Gastroesophageal sphincter (tissue), 4 donors: ENCODE results near the gene GLI3. TPM values are rescaled to one million over a fixed set of nuclear protein-coding genes. Genes with fewer than 3 reads are reported as not detected.

ENCODE experiments used
- ATAC-seq: fragments of 150-250 bp; one replicate; pipeline ENCODE4 v1.9.1; 2016; ENCODE audit warnings: mild to moderate bottlenecking, moderate library complexity
- H3K27ac ChIP-seq, 4 donors: fragments of 200-600 bp; sonication (generic) in 3 of 4; 1 replicate in 3 of 4; 2 replicates in 1 of 4; pipeline ENCODE4 v1.5.1; 2016 to 2019
- H3K27me3 ChIP-seq: fragments of 200-600 bp; sonication (generic); one replicate; pipeline ENCODE4 v1.5.1; 2019
- H3K36me3 ChIP-seq, 2 donors: fragments of 200-600 bp; sonication (generic); one replicate each; pipeline ENCODE4 v1.5.1; 2019; ENCODE audit warnings: control low read depth in 1 of 2
- H3K4me1 ChIP-seq, 3 donors: fragments of 200-600 bp; sonication (generic); 1 replicate in 2 of 3; 2 replicates in 1 of 3; pipeline ENCODE4 v1.5.1; 2016 to 2019; ENCODE audit warnings: control low read depth in 2 of 3
- H3K4me3 ChIP-seq, 2 donors: fragments of 200-600 bp; sonication (generic); one replicate each; pipeline ENCODE4 v1.5.1; 2019; ENCODE audit warnings: mild to moderate bottlenecking in 1 of 2, moderate library complexity in 1 of 2
- H3K9me3 ChIP-seq, 3 donors: fragments of 200-600 bp; sonication (generic); one replicate each; pipeline ENCODE4 v1.5.1; 2017 to 2019; ENCODE audit warnings: control low read depth in 2 of 3
- EP300 ChIP-seq: sonication (generic); formaldehyde crosslinking; IDR thresholded peaks from one replicate; pipeline ENCODE4 v1.6.1; 2017; ENCODE audit warnings: antibody characterized with exemption, mild to moderate bottlenecking
- POLR2A ChIP-seq, 2 donors: fragments of 450-650 bp; IDR thresholded peaks; one replicate each; pipeline ENCODE4 v1.6.1; 2017; ENCODE audit warnings: antibody characterized with exemption in 2 of 2, mild to moderate bottlenecking in 2 of 2, moderate library complexity in 1 of 2
- POLR2AphosphoS5 ChIP-seq: sonication (generic); formaldehyde crosslinking; IDR thresholded peaks from one replicate; pipeline ENCODE4 v1.6.1; 2017; ENCODE audit warnings: antibody characterized with exemption
- WGBS, 2 donors: methylation state at CpG; one replicate each; pipeline ENCODE4 v1.1.5; 2018; ENCODE audit warnings: low coverage in 1 of 2; 5-methylcytosine and 5-hydroxymethylcytosine counted together
- total RNA-seq, 4 donors: library from RNA; depleted of rRNA; stranded (reverse); fragments of >200 nt; gene quantifications; one replicate each; pipeline ENCODE4 v1.1.0, GENCODE V29; 2016
- TF ChIP-seq, protein P1 (sequence below), 4 experiments: fragments of 200-600 bp in 2 of 4; fragments of 450-650 bp in 2 of 4; sonication (generic) in 1 of 4; IDR thresholded peaks; one replicate each; pipeline ENCODE4 v1.5.1; 2017 to 2019; ENCODE audit warnings: antibody characterized with exemption in 4 of 4, mild to moderate bottlenecking in 2 of 4, moderate library complexity in 2 of 4

GLI3 gene
- total RNA-seq, 4 donors from 2014 or later = 7.3 to 18.2 (median 12.6) TPM

DNA sequence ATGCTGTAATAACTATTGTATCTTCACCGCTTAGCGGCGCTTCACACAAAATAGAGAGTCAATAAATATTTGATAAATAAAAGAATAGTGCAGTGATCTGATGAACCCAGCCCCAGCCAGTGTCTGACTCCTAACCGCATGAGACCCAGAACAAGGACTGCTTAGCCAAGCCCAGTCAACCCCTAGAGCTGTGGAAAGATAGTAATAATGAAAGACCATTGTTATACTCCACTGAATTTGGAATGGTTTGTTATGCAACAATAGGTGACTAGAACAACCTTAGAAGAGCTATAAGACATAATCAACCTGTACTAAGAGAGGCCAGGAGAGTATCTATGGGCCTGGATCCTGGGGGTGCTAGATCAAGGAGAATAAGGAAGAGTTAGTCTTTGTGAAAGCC lies 303.6 kb downstream of the GLI3 start:
- no peaks in the 10 kb centered on the region for H3K36me3 ChIP-seq
- H3K9me3 ChIP-seq = no peaks in the 10 kb centered on the region
- no peak for ATAC-seq
- 100% methylated on average over 2 to 4 of the region's 4 CpGs for WGBS, 2 donors
- H3K27ac ChIP-seq = no peak overlapping the region
- H3K27me3 ChIP-seq = no peaks in the 10 kb centered on the region
- no peaks in the 10 kb centered on the region for H3K4me1 ChIP-seq
- no peak overlapping the region for H3K4me3 ChIP-seq
- TF ChIP-seq EP300 (no peak), POLR2A (IDR thresholded peaks at IDR 0.05) (no peak), POLR2AphosphoS5 (no peak)
- TF ChIP-seq, protein P1, sequence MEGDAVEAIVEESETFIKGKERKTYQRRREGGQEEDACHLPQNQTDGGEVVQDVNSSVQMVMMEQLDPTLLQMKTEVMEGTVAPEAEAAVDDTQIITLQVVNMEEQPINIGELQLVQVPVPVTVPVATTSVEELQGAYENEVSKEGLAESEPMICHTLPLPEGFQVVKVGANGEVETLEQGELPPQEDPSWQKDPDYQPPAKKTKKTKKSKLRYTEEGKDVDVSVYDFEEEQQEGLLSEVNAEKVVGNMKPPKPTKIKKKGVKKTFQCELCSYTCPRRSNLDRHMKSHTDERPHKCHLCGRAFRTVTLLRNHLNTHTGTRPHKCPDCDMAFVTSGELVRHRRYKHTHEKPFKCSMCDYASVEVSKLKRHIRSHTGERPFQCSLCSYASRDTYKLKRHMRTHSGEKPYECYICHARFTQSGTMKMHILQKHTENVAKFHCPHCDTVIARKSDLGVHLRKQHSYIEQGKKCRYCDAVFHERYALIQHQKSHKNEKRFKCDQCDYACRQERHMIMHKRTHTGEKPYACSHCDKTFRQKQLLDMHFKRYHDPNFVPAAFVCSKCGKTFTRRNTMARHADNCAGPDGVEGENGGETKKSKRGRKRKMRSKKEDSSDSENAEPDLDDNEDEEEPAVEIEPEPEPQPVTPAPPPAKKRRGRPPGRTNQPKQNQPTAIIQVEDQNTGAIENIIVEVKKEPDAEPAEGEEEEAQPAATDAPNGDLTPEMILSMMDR (IDR thresholded peaks at IDR 0.05) = no peak

DNA sequence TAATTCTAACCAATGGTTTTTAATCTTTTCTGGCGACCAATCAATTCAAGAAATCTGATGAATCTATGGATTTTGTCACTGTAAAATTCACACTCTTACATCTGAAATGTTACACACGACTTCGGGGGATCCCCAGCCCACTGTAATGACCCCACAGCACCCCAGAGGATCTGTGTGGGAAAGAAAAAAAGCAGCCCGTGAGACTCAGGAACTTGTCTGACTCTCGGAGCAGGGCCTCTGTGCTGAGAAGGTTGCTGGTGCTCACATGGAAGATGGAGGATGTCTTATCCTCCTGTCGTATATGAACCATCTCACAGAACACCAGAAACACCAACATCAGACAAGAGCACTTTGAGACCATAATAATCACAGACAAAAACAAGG lies 305.8 kb downstream of the GLI3 start:
- Histone ChIP-seq H3K9me3 (no peaks in the 10 kb centered on the region), H3K36me3 (no peaks in the 10 kb centered on the region), H3K4me1 (no peaks in the 10 kb centered on the region), H3K27me3 (no peaks in the 10 kb centered on the region), H3K4me3 (no peak overlapping the region), H3K27ac (no peak overlapping the region)
- TF ChIP-seq EP300 (no peak), POLR2A (IDR thresholded peaks at IDR 0.05) (no peak), POLR2AphosphoS5 (no peak)
- TF ChIP-seq, protein P1 (IDR thresholded peaks at IDR 0.05) = no peak
- WGBS, 2 donors = 72 to 85% methylated on average over 5 to 6 of the region's 6 CpGs
- ATAC-seq = no peak

DNA sequence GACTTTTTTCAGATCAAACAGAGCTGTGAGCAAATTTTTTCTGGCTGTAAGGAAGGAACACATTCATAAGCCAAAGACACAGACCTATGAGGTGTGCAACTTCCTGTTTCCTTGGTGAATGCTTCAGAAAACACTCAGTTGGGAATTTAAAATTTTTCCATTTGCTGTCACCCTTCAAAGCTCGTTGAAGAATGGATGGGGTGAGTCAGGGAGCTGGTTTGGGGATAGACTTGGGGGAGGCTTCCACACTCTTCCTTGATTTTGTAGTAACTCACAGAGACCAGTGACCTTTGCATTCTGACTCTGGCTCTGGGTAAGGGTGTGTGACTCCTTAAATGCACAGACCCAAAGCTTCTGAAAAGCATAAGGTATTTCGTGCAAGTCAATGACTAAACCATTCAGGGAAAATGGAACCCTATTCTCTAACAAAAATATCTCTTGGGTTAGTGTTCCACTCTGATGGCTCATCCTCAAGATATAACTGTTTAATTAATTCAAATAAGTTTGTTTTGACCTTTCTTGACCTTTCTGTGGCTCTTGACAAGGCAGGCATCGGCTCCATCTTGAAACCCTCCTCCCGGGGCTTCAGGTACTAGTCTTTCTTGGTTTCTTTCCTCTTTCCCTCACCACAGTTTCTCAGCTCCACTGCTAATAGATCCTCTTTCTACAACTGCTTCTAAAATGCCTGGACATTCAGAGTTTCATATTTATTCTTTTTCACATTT lies 306.3 kb downstream of the GLI3 start:
- ATAC-seq = no peak
- H3K27ac ChIP-seq = no peak overlapping the region
- 60 to 65% methylated on average over 4 of the region's 4 CpGs for WGBS, 2 donors
- no peak overlapping the region for H3K4me3 ChIP-seq
- H3K9me3 ChIP-seq = no peaks in the 10 kb centered on the region
- H3K4me1 ChIP-seq = no peaks in the 10 kb centered on the region
- no peaks in the 10 kb centered on the region for H3K27me3 ChIP-seq
- no peaks in the 10 kb centered on the region for H3K36me3 ChIP-seq
- TF ChIP-seq POLR2AphosphoS5 = no peak
- no peak for TF ChIP-seq POLR2A (IDR thresholded peaks at IDR 0.05)
- no peak for TF ChIP-seq EP300
- TF ChIP-seq, protein P1 (IDR thresholded peaks at IDR 0.05) = no peak

DNA sequence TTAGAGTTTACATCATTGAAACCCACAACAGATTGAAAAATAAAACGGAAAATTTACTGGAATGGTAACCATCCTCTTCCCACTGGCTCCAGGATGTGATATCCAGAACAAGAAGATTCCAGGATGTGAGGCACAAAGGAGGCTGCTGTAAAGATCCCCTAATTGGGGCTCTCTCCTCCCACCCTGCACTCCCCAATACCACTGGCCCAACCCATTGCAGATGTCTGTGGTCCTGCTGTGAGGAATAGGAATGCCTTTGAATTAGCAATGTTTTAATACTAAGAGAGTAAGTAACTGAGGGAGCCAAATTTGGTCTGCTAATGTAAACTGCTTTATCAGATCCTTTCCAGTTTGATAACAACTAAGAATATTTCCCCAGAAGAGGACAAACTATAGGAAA lies 308.2 kb downstream of the GLI3 start:
- ATAC-seq = no peak
- H3K4me1 ChIP-seq = no peaks in the 10 kb centered on the region
- no peaks in the 10 kb centered on the region for H3K36me3 ChIP-seq
- H3K27ac ChIP-seq = no peak overlapping the region
- WGBS, 2 donors = 60 to 64% methylated on average over 1 of the region's 1 CpG
- TF ChIP-seq POLR2AphosphoS5 (no peak), POLR2A (IDR thresholded peaks at IDR 0.05) (no peak), EP300 (no peak)
- TF ChIP-seq, protein P1 (IDR thresholded peaks at IDR 0.05) = no peak
- H3K27me3 ChIP-seq = no peaks in the 10 kb centered on the region
- no peak overlapping the region for H3K4me3 ChIP-seq
- H3K9me3 ChIP-seq = no peaks in the 10 kb centered on the region

DNA sequence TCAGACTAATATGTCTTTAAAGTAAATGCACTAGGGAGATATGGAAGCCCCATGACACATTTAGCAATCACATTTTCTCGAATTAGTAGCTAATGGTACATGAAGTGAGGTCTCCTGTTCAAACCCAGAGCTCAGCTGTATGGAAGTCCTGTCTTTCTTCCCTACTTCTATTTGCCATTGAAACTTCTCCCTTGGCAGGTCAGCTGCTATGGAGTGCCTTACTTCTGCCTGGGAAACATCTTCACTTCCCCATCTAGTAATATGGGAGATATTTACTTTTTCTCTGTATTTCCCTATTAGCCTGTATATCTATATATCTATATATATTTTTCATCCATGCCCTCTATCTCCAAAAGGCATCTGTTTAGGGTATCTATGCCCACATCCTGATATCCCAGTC lies 308.8 kb downstream of the GLI3 start:
- no peak for ATAC-seq
- Histone ChIP-seq H3K36me3 (no peaks in the 10 kb centered on the region), H3K27ac (no peak overlapping the region), H3K27me3 (no peaks in the 10 kb centered on the region), H3K4me3 (no peak overlapping the region), H3K9me3 (no peaks in the 10 kb centered on the region), H3K4me1 (no peaks in the 10 kb centered on the region)
- TF ChIP-seq POLR2AphosphoS5 (no peak), EP300 (no peak), POLR2A (IDR thresholded peaks at IDR 0.05) (no peak)
- TF ChIP-seq, protein P1 (IDR thresholded peaks at IDR 0.05) = no peak
- WGBS, 2 donors = 80 to 89% methylated on average over 1 of the region's 1 CpG
